Measurements from ENCODE around the gene PRDM13. TPM values are rescaled to one million over a fixed set of nuclear protein-coding genes. Genes with fewer than 3 reads are reported as not detected.
"Not testable (repeated sequence)": the region's sequence is repeated elsewhere in the genome, so short reads cannot be mapped to it uniquely, and the experiment has no call there.

Gene PRDM13
- polyA plus RNA-seq, 2 donors: 0.01 TPM; not detected in 1

DNA sequence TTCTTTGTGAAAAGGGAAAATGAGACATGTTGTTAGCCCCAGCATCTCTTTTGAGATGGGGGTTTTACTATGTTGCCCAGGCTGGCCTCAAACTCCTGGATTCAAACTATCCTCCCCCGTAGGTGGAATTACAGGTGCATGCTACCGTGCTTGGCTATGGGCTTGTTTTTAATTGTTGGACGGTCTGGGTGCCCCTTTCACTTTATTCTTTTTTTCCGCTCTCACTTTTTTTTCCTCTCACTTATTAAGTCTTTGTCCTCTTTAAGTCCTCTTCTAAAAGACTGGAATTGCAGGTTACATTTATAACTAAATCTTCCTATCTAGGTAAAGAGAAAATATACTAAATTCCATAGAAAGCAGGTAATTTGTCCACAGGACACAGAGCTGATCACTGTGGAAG is 18.8 kb upstream of the PRDM13 start:
- peaks cover 0 to 26% of the 10 kb centered on the region in 2 donors for H3K27me3 ChIP-seq (ENCODE audit: control insufficient read depth in 1 of 2, insufficient read depth in 2 of 2, low read length in 2 of 2)
- H3K4me3 ChIP-seq (ENCODE audit: low read depth in 1 of 2, low read length in 2 of 2): no peak overlapping the region
- no peaks in the 10 kb centered on the region for H3K36me3 ChIP-seq (ENCODE audit: control insufficient read depth in 2 of 2, insufficient read depth in 2 of 2, low read length in 1 of 2)
- peaks cover 4 to 6% of the 10 kb centered on the region in 2 donors for H3K9me3 ChIP-seq (ENCODE audit: control insufficient read depth in 2 of 2, insufficient read depth in 1 of 2, low read depth in 1 of 2, low read length in 1 of 2)
- H3K4me1 ChIP-seq (ENCODE audit: control insufficient read depth in 2 of 2, insufficient read depth in 2 of 2, low read length in 1 of 2): peaks cover 7 to 14% of the 10 kb centered on the region in 2 donors
- no peak overlapping the region for H3K27ac ChIP-seq (ENCODE audit: low read depth in 2 of 2, low read length in 1 of 2)
- 72 to 83% methylated on average over 4 of the region's 4 CpGs for WGBS, 2 donors

- Histone ChIP-seq H3K4me1 (ENCODE audit: control insufficient read depth in 2 of 2, insufficient read depth in 2 of 2, low read length in 1 of 2) (peaks cover 7 to 14% of the 10 kb centered on the region in 2 donors), H3K27ac (ENCODE audit: low read depth in 2 of 2, low read length in 1 of 2) (no peak overlapping the region), H3K4me3 (ENCODE audit: low read depth in 1 of 2, low read length in 2 of 2) (peak overlapping the region; percentile 49 to 55), H3K9me3 (ENCODE audit: control insufficient read depth in 2 of 2, insufficient read depth in 1 of 2, low read depth in 1 of 2, low read length in 1 of 2) (peaks cover 4 to 6% of the 10 kb centered on the region in 2 donors), H3K36me3 (ENCODE audit: control insufficient read depth in 2 of 2, insufficient read depth in 2 of 2, low read length in 1 of 2) (no peaks in the 10 kb centered on the region), H3K27me3 (ENCODE audit: control insufficient read depth in 1 of 2, insufficient read depth in 2 of 2, low read length in 2 of 2) (peaks cover 0 to 27% of the 10 kb centered on the region in 2 donors)
- WGBS, 2 donors: 1% methylated on average over 52 of the region's 52 CpGs
Measured at GRCh38 chr6:99588618-99589289, 17.9 kb upstream of the PRDM13 start.

- H3K27ac ChIP-seq (ENCODE audit: low read depth in 2 of 2, low read length in 1 of 2): no peak overlapping the region
- 4 to 10% methylated on average over 19 to 21 of the region's 21 CpGs for WGBS, 2 donors
- peaks cover 7 to 14% of the 10 kb centered on the region in 2 donors for H3K4me1 ChIP-seq (ENCODE audit: control insufficient read depth in 2 of 2, insufficient read depth in 2 of 2, low read length in 1 of 2)
- H3K4me3 ChIP-seq (ENCODE audit: low read depth in 1 of 2, low read length in 2 of 2): peak overlapping the region; percentile 49 to 55
- peaks cover 0 to 27% of the 10 kb centered on the region in 2 donors for H3K27me3 ChIP-seq (ENCODE audit: control insufficient read depth in 1 of 2, insufficient read depth in 2 of 2, low read length in 2 of 2)
- H3K36me3 ChIP-seq (ENCODE audit: control insufficient read depth in 2 of 2, insufficient read depth in 2 of 2, low read length in 1 of 2): no peaks in the 10 kb centered on the region
- peaks cover 4 to 6% of the 10 kb centered on the region in 2 donors for H3K9me3 ChIP-seq (ENCODE audit: control insufficient read depth in 2 of 2, insufficient read depth in 1 of 2, low read depth in 1 of 2, low read length in 1 of 2)
Measured at GRCh38 chr6:99589290-99589672, 17.4 kb upstream of the PRDM13 start.

DNA sequence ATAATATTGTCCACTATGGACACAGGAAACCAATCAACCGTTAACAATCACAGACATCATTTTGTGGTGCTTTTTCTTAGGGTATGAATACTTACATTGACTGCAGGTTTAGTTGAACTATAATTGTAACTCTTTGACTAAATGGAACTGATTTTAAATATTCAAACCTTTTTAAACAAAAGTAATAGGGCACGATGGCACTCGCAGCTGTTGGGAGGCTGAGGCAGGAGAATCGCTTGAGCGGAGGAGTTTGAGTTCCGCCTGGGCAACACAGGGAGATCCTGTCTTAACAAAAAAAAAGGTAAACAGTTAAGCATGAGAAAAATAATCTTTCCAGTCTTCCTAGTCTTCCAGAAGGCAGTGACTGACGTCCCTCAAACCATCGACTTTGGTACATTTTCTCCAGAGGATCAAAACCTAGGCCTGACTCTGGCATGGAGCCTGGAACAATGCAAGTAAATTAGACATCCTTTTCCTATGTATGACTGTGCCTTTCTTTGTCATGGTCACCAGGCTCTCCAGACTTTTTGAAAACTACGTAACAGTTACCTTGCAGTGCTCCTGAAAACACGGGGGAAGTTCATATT is 16.6 kb upstream of the PRDM13 start:
- 36 to 52% methylated on average over 10 of the region's 10 CpGs for WGBS, 2 donors
- no peaks in the 10 kb centered on the region for H3K36me3 ChIP-seq (ENCODE audit: control insufficient read depth in 2 of 2, insufficient read depth in 2 of 2, low read length in 1 of 2)
- H3K4me1 ChIP-seq (ENCODE audit: control insufficient read depth in 2 of 2, insufficient read depth in 2 of 2, low read length in 1 of 2): peaks cover 7 to 14% of the 10 kb centered on the region in 2 donors
- H3K9me3 ChIP-seq (ENCODE audit: control insufficient read depth in 2 of 2, insufficient read depth in 1 of 2, low read depth in 1 of 2, low read length in 1 of 2): peaks cover 4 to 6% of the 10 kb centered on the region in 2 donors
- peaks cover 0 to 27% of the 10 kb centered on the region in 2 donors for H3K27me3 ChIP-seq (ENCODE audit: control insufficient read depth in 1 of 2, insufficient read depth in 2 of 2, low read length in 2 of 2)
- no peak overlapping the region for H3K27ac ChIP-seq (ENCODE audit: low read depth in 2 of 2, low read length in 1 of 2)
- H3K4me3 ChIP-seq (ENCODE audit: low read depth in 1 of 2, low read length in 2 of 2): no peak overlapping the region

GRCh38 chr6:99590728-99591672 is 15.6 kb upstream of the PRDM13 start:
- H3K27me3 ChIP-seq (ENCODE audit: control insufficient read depth in 1 of 2, insufficient read depth in 2 of 2, low read length in 2 of 2): peaks cover 0 to 32% of the 10 kb centered on the region in 2 donors
- WGBS, 2 donors: 8 to 10% methylated on average over 58 to 63 of the region's 63 CpGs
- peaks cover 7 to 14% of the 10 kb centered on the region in 2 donors for H3K4me1 ChIP-seq (ENCODE audit: control insufficient read depth in 2 of 2, insufficient read depth in 2 of 2, low read length in 1 of 2)
- no peak overlapping the region for H3K4me3 ChIP-seq (ENCODE audit: low read depth in 1 of 2, low read length in 2 of 2)
- peaks cover 4 to 6% of the 10 kb centered on the region in 2 donors for H3K9me3 ChIP-seq (ENCODE audit: control insufficient read depth in 2 of 2, insufficient read depth in 1 of 2, low read depth in 1 of 2, low read length in 1 of 2)
- no peak overlapping the region for H3K27ac ChIP-seq (ENCODE audit: low read depth in 2 of 2, low read length in 1 of 2)
- no peaks in the 10 kb centered on the region for H3K36me3 ChIP-seq (ENCODE audit: control insufficient read depth in 2 of 2, insufficient read depth in 2 of 2, low read length in 1 of 2)

DNA sequence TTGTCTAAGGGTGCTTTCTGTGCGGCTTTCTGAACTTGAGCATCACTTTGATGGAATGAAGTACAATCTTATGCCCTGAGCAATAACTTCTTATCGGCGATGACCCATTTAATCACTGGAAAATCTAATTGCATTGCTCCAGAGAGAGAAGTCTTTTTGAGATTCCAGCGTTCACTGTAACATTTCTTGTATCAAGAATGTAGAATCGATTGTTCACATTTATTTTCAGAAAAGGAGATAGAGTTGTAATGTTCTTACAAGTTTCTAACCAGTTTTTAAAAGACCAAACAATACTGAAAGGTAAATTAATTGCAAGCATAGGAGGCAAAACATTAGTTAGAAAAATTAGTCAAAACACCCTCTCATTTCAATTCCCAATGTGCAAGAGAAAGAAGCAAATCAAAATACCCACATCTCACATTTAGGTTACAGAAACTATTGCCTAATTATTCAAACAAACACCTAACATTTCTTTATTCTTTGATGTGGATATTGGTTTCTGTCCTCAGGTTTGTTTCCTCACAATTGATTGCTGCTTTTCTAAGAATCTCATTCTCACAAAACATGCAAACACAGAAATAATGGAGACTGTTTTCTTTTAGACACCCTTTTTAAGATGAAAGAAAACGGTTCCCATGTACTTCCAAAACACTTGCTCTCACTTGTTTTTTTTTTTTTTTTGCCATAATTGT is 14.8 kb upstream of the PRDM13 start:
- Histone ChIP-seq H3K4me1 (ENCODE audit: control insufficient read depth in 2 of 2, insufficient read depth in 2 of 2, low read length in 1 of 2) (peaks cover 7 to 14% of the 10 kb centered on the region in 2 donors), H3K36me3 (ENCODE audit: control insufficient read depth in 2 of 2, insufficient read depth in 2 of 2, low read length in 1 of 2) (no peaks in the 10 kb centered on the region), H3K27me3 (ENCODE audit: control insufficient read depth in 1 of 2, insufficient read depth in 2 of 2, low read length in 2 of 2) (peaks cover 0 to 39% of the 10 kb centered on the region in 2 donors), H3K9me3 (ENCODE audit: control insufficient read depth in 2 of 2, insufficient read depth in 1 of 2, low read depth in 1 of 2, low read length in 1 of 2) (peaks cover 4 to 6% of the 10 kb centered on the region in 2 donors), H3K4me3 (ENCODE audit: low read depth in 1 of 2, low read length in 2 of 2) (no peak overlapping the region), H3K27ac (ENCODE audit: low read depth in 2 of 2, low read length in 1 of 2) (no peak overlapping the region)
- WGBS, 2 donors: 28 to 32% methylated on average over 6 of the region's 6 CpGs

- Histone ChIP-seq H3K4me3 (ENCODE audit: low read depth in 1 of 2, low read length in 2 of 2) (no peak overlapping the region), H3K27ac (ENCODE audit: low read depth in 2 of 2, low read length in 1 of 2) (no peak overlapping the region), H3K27me3 (ENCODE audit: control insufficient read depth in 1 of 2, insufficient read depth in 2 of 2, low read length in 2 of 2) (peaks cover 0 to 42% of the 10 kb centered on the region in 2 donors), H3K9me3 (ENCODE audit: control insufficient read depth in 2 of 2, insufficient read depth in 1 of 2, low read depth in 1 of 2, low read length in 1 of 2) (peaks cover 4 to 6% of the 10 kb centered on the region in 2 donors), H3K4me1 (ENCODE audit: control insufficient read depth in 2 of 2, insufficient read depth in 2 of 2, low read length in 1 of 2) (peaks cover 7 to 14% of the 10 kb centered on the region in 2 donors), H3K36me3 (ENCODE audit: control insufficient read depth in 2 of 2, insufficient read depth in 2 of 2, low read length in 1 of 2) (no peaks in the 10 kb centered on the region)
- WGBS, 2 donors: 35 to 45% methylated on average over 1 of the region's 1 CpG
Measured at GRCh38 chr6:99592900-99593299, 13.7 kb upstream of the PRDM13 start.

DNA sequence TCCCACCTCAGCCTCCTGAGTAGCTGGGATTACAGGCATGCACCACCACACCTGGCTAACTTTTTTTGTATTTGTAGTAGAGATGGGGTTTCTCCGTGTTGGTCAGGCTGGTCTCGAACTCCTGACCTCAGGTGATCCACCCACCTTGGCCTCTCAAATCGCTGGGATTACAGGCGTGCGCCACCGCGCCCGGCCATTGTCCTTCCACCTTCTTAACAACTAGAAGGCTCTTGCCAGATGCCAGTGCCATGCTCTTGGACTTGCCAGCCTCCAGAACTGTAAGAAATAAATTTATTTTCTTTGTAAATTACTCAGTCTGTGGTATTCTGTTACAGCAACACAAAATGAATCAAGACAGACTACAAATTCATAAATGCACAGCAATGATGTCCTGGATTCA is 11.9 kb upstream of the PRDM13 start:
- H3K27ac ChIP-seq (ENCODE audit: low read depth in 2 of 2, low read length in 1 of 2); H3K4me1 ChIP-seq (ENCODE audit: control insufficient read depth in 2 of 2, insufficient read depth in 2 of 2, low read length in 1 of 2); H3K36me3 ChIP-seq (ENCODE audit: control insufficient read depth in 2 of 2, insufficient read depth in 2 of 2, low read length in 1 of 2); H3K4me3 ChIP-seq (ENCODE audit: low read depth in 1 of 2, low read length in 2 of 2); H3K9me3 ChIP-seq (ENCODE audit: control insufficient read depth in 2 of 2, insufficient read depth in 1 of 2, low read depth in 1 of 2, low read length in 1 of 2): not testable (repeated sequence)
- peaks cover 0 to 36% of the 10 kb centered on the region in 2 donors for H3K27me3 ChIP-seq (ENCODE audit: control insufficient read depth in 1 of 2, insufficient read depth in 2 of 2, low read length in 2 of 2)
- 68 to 79% methylated on average over 8 of the region's 8 CpGs for WGBS, 2 donors

Data from esophagus (tissue), 2 donors.